Lower leg skin (tissue), 3 donors: ENCODE data around the gene ABCA1.
"Not testable (repeated sequence)": the region's sequence is repeated elsewhere in the genome, so short reads cannot be mapped to it uniquely, and the experiment has no call there.

ENCODE experiments used
- CTCF ChIP-seq, 3 donors: fragments of 450-650 bp; IDR thresholded peaks; one replicate each; pipeline ENCODE4 v1.5.1; 2016; ENCODE audit warnings: antibody characterized with exemption in 3 of 3, mild to moderate bottlenecking in 3 of 3, moderate library complexity in 2 of 3
- POLR2A ChIP-seq, 2 donors: fragments of 450-650 bp; IDR thresholded peaks; one replicate each; pipeline ENCODE4 v1.6.1; 2016 to 2017; ENCODE audit warnings: antibody characterized with exemption in 2 of 2, mild to moderate bottlenecking in 1 of 2, moderate library complexity in 1 of 2

- not testable (repeated sequence) for TF ChIP-seq CTCF, POLR2A (IDR thresholded peaks at IDR 0.05)
Measured at GRCh38 chr9:104975966-104976595, 48.1 kb upstream of the ABCA1 start.
